GM12865 (cell line): ENCODE data around the gene ZNF664.
A peak's percentile ranks its signal among the peaks of the same experiment; 100 is the strongest.

Experiments used
- DNase-seq: peaks from one replicate; pipeline ENCODE4 v3.0.0; 2010; ENCODE audit warnings: low read depth
- H3K4me3 ChIP-seq: 2 replicates; pipeline ENCODE4 v1.5.1; 2011; ENCODE audit warnings: mild to moderate bottlenecking, low read depth, low read length, control low read depth
- TF ChIP-seq, protein P1 (sequence below): IDR thresholded peaks from 2 replicates; pipeline ENCODE4 v1.5.1; 2011; ENCODE audit warnings: low read length, control low read depth, low read depth, inconsistent platforms; ENCODE audit not compliant: insufficient read depth; ENCODE audit errors: missing control alignments

Gene ZNF664

DNA sequence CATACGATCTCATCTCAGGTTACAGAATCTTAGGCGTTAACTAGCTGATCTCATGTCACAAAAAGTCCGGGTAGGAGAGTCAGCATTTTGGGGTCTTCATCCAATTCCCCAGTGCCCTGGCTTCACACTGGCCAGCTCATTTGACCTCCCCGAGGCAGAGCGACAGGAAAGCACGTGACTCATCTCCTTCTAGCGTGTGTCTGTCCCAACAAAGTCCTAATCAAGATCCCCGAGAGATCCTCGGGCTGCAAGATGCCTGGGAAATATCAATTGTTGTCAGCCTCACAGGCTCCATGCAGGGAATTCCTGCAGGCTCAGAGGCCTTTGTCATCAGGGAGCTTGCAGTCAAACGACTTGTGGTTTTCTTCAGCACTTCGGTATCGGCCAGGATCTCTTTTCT is 57.5 kb downstream of the ZNF664 start:
- no peak for DNase-seq
- no peak overlapping the region for H3K4me3 ChIP-seq
- TF ChIP-seq, protein P1, sequence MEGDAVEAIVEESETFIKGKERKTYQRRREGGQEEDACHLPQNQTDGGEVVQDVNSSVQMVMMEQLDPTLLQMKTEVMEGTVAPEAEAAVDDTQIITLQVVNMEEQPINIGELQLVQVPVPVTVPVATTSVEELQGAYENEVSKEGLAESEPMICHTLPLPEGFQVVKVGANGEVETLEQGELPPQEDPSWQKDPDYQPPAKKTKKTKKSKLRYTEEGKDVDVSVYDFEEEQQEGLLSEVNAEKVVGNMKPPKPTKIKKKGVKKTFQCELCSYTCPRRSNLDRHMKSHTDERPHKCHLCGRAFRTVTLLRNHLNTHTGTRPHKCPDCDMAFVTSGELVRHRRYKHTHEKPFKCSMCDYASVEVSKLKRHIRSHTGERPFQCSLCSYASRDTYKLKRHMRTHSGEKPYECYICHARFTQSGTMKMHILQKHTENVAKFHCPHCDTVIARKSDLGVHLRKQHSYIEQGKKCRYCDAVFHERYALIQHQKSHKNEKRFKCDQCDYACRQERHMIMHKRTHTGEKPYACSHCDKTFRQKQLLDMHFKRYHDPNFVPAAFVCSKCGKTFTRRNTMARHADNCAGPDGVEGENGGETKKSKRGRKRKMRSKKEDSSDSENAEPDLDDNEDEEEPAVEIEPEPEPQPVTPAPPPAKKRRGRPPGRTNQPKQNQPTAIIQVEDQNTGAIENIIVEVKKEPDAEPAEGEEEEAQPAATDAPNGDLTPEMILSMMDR = no peak

DNA sequence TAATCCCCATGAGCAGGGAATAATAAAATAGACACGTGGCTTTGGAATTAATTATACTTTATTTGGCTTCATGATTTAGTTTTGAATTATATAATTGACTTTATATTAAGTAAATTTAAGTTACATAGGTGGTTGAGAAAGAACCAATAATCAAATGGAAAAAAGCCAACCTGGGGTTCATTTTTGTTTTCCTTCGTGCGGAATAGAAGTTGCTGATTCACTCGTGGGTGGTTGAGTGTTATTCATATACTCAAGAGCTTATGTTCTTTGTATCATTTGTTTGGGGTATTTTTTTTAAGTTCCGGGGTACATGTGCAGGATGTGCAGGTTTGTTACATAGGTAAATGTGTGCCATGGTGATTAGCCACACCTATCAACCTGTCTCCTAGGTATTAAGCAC is 58.0 kb downstream of the ZNF664 start:
- no peak overlapping the region for H3K4me3 ChIP-seq
- no peak for DNase-seq
- TF ChIP-seq, protein P1 = no peak

GRCh38 chr12:124032265-124032886 is 59.4 kb downstream of the ZNF664 start:
- TF ChIP-seq, protein P1 = peak; percentile 78
- H3K4me3 ChIP-seq = no peak overlapping the region
- peak; percentile 44 for DNase-seq

DNA sequence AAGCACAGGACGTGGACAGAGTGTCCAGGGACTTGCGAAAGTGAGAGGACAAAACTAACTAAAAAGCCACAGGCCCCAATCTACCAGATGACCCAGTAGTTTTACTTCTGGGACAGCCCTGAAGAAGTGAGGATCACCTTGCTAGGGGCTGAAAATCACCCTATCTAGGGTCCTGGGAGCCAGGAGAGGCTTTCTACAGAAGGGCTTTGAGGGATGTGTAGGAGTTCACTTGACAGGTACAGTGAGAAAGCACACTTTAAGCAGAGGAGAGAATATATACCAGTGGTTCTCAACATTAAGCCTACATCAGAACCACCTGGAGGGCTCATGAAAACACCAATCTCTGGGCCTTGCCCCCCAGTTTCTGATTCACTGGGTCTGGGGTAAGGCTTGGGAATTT is 60.8 kb downstream of the ZNF664 start:
- DNase-seq = no peak
- H3K4me3 ChIP-seq = no peak overlapping the region
- TF ChIP-seq, protein P1 = no peak

GRCh38 chr12:124034297-124034696 is 61.3 kb downstream of the ZNF664 start:
- TF ChIP-seq, protein P1 = no peak
- DNase-seq = no peak
- no peak overlapping the region for H3K4me3 ChIP-seq

DNA sequence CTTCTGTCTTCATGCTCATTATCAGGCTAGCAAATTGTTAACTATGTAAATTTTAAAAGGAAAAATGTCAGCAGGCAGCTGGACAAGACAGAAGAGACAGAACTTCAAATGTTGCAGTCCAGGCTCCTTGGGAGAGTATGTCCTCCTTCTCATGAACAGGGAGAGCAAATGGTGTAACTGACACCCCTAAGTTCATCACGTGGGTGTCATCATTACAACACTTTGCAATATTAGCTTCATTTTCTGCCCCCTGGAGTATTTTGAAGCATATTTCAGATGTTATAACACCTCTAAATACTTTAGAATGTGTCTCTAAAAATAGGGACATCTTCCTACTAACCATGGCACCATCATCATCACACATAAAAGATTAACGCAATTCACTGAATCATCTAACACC is 62.1 kb downstream of the ZNF664 start:
- H3K4me3 ChIP-seq = no peak overlapping the region
- DNase-seq = no peak
- TF ChIP-seq, protein P1 = no peak

DNA sequence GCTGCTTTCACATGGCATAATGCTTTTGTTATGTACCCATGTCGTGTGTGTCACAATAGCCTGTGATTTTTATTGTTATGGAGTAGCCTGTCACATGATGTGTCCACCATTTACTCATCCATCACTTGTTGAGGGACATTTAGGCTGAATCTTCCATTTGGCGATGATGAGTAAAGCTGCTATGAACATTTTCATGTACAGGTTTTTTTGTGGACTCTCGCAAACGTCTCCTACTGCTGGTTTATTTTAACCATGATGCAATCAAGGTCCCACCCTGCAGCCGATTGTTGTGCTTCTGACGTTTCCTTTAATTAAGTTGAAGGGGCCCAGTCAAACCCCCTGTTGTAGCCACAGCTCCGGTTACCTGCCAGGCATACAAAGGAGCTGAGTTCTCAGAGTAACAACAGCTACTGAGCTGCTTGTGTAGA is 63.2 kb downstream of the ZNF664 start:
- DNase-seq = no peak
- TF ChIP-seq, protein P1 = no peak

More for the DNA sequence above, 63.2 kb downstream of the ZNF664 start:
- H3K4me3 ChIP-seq = no peak overlapping the region
